ENCODE data around the gene S1PR2.
"Not testable (repeated sequence)": the region's sequence is repeated elsewhere in the genome, so short reads cannot be mapped to it uniquely, and the experiment has no call there.

GRCh38 chr19:10200101-10200500, 31.0 kb downstream of the S1PR2 start:
- TF ChIP-seq POLR2A (IDR thresholded peaks at IDR 0.05; ENCODE audit: low read length); GATA1 (IDR thresholded peaks at IDR 0.05; ENCODE audit: low read depth, low read length): not testable (repeated sequence)
